Measurements from ENCODE around the gene ACOT9. TPM values are rescaled to one million over a fixed set of nuclear protein-coding genes. Genes with fewer than 3 reads are reported as not detected.

The ACOT9 gene, protein sequence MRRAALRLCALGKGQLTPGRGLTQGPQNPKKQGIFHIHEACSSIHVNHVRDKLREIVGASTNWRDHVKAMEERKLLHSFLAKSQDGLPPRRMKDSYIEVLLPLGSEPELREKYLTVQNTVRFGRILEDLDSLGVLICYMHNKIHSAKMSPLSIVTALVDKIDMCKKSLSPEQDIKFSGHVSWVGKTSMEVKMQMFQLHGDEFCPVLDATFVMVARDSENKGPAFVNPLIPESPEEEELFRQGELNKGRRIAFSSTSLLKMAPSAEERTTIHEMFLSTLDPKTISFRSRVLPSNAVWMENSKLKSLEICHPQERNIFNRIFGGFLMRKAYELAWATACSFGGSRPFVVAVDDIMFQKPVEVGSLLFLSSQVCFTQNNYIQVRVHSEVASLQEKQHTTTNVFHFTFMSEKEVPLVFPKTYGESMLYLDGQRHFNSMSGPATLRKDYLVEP
- 33.6 and 35.4 TPM in 2 replicates for total RNA-seq (2021)
- Bru-seq, nascent RNA = percentile 58 among the genes with signal in this experiment
- BruChase-seq, experiment 1, labeled RNA remaining after a 2-hour chase = percentile 59 among the genes with signal in this experiment
- percentile 63 among the genes with signal in this experiment for BruChase-seq, experiment 2, labeled RNA remaining after a 6-hour chase
- long read RNA-seq, transcript ACOT9-201 (15 exons, 1,675 nt) = minor isoform, 13 of 49 reads
- long read RNA-seq, transcript ACOT9-204 (16 exons, 3,117 nt) = major isoform, 19 of 49 reads
- long read RNA-seq, partial matches to known transcripts = 3 of 49 reads
- long read RNA-seq, other reads (novel, unspliced or antisense) = 12 of 49 reads

GRCh38 chrX:23742697-23743622 is at the start of gene ACOT9:
TSS of gene ACOT9 (minus strand) at chrX:23743276. CDS start at chrX:23743144, 132 bp downstream.
- TF ChIP-seq EZH2 (IDR thresholded peaks at IDR 0.05; ENCODE audit: borderline replicate concordance, low read depth, low read length, poor library complexity, severe bottlenecking) (no peak), CTCF (conservative IDR thresholded peaks at IDR 0.05; ENCODE audit: low read depth, low read length) (no peak)
- H3K27me3 ChIP-seq (replicated peaks; ENCODE audit: insufficient read depth, low read depth, low read length, poor library complexity) = no peaks in the 10 kb centered on the region
- no peaks in the 10 kb centered on the region for H3K9me3 ChIP-seq (ENCODE audit: low read depth, low read length, poor library complexity, severe bottlenecking)
- peaks cover 6% of the 10 kb centered on the region for H3K4me1 ChIP-seq (ENCODE audit: insufficient read depth, low read length, poor library complexity, severe bottlenecking)
- no TSS peak for BruUV-seq (replicated peaks)
- H3K27ac ChIP-seq (ENCODE audit: low read depth, low read length, poor library complexity, severe bottlenecking) = peak within 1 kb of the TSS; percentile 76
- CTCF ChIA-PET = interaction anchor here (0.7 to 1.0 kb wide), 3 partner anchors 11 to 159 kb away, joined by 3 to 7 read pairs (median 3); no protein-coding TSS in a partner anchor
- peak; percentile 93 for DNase-seq (ENCODE audit: low spot score)
- peak within 1 kb of the TSS; percentile 65 for H3K4me3 ChIP-seq (ENCODE audit: low read depth, low read length, poor library complexity, severe bottlenecking)
- intact Hi-C loops (cut with micrococcal nuclease; ENCODE audit: unreplicated experiment) = no loop called here
- H3K36me3 ChIP-seq (ENCODE audit: insufficient read depth, low read length, poor library complexity, severe bottlenecking) = no peaks in the 10 kb centered on the region
- POLR2A ChIA-PET (ENCODE audit: low non-redundant PET) = no interaction called here

DNA sequence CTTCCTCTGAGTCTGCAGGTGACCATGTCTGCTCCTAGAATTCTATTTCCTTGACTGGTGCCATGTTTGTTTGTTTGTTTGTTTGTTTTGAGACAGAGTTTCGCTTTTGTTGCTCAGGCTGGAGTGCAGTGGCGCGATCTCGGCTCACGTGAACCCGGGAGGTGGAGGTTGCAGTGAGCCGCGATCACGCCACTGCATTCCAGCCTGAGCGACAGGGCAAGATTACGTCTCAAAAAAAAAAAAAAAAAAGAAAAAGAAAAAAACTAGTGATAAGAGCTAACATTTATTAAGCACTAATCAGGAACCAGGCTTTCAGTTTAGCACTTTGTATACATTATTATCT is 47.0 kb upstream of the ACOT9 start:
- peaks cover 5% of the 10 kb centered on the region for H3K4me1 ChIP-seq (ENCODE audit: insufficient read depth, low read length, poor library complexity, severe bottlenecking)
- BruUV-seq (replicated peaks) = no TSS peak
- no peaks in the 10 kb centered on the region for H3K36me3 ChIP-seq (ENCODE audit: insufficient read depth, low read length, poor library complexity, severe bottlenecking)
- ChIA-PET CTCF (no interaction called here), POLR2A (ENCODE audit: low non-redundant PET) (no interaction called here)
- no peak overlapping the region for H3K4me3 ChIP-seq (ENCODE audit: low read depth, low read length, poor library complexity, severe bottlenecking)
- H3K27me3 ChIP-seq (replicated peaks; ENCODE audit: insufficient read depth, low read depth, low read length, poor library complexity) = no peaks in the 10 kb centered on the region
- TF ChIP-seq CTCF (conservative IDR thresholded peaks at IDR 0.05; ENCODE audit: low read depth, low read length) = no peak
- TF ChIP-seq EZH2 (IDR thresholded peaks at IDR 0.05; ENCODE audit: borderline replicate concordance, low read depth, low read length, poor library complexity, severe bottlenecking) = no peak
- no peak overlapping the region for H3K27ac ChIP-seq (ENCODE audit: low read depth, low read length, poor library complexity, severe bottlenecking)
- no peak for DNase-seq (ENCODE audit: low spot score)
- intact Hi-C loops (cut with micrococcal nuclease; ENCODE audit: unreplicated experiment) = no loop called here
- no peaks in the 10 kb centered on the region for H3K9me3 ChIP-seq (ENCODE audit: low read depth, low read length, poor library complexity, severe bottlenecking)
